ENCODE data around the gene FMNL2. TPM values are rescaled to one million over a fixed set of nuclear protein-coding genes. Genes with fewer than 3 reads are reported as not detected.

Gene FMNL2
- total RNA-seq, 1 experiment from 2014 or later = 33.6 TPM

DNA sequence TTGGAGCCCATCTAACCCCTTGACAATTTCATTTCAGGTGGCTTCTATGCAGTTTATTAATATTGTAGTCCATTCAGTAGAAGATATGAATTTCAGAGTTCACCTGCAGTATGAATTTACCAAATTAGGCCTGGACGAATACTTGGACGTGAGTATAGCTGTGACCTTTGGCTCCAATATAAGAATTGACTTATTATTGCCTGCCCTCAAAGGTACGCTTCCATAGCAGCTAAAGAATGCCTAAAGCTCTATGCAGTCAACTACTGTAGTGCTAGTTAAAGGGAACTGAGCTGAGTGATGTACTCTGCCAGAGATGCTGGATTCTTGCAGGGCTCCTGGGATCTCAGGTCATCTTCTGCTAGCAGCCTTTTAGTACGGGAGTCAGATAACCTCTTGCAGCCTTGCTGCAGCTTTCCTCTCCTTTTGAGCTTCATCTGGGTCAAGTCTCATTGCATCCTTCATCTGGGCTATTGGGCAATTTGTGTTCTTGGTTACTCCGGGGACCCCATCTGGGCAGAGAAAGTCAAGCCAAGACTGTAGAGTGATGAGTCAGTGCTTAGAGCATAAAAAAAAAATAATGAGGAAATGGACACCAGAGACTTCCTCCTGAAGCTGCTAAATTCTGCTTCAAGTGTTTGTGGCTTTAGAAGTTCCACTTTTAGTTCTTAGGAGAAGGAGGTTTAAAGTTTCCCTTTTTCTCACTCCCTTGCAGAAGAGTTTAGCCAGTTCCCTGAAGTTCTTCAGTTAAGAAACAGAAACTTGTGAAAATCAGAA is 276.7 kb downstream of the FMNL2 start:
- H3K36me3 Mint-ChIP-seq (ENCODE audit: insufficient read depth in 1 of 3, low read depth in 3 of 3) = peaks cover 11 to 39% (median 34%) of the 10 kb centered on the region in 3 experiments; a peak in 6 of 7 replicates
- Histone ChIP-seq H2AK5ac (ENCODE audit: insufficient read length, low read length) (no peak overlapping the region), H2AFZ (ENCODE audit: low read length) (no peak overlapping the region), H2BK120ac (ENCODE audit: low read depth, low read length, poor library complexity, severe bottlenecking) (no peak overlapping the region), H2BK15ac (ENCODE audit: low read depth, low read length) (no peak overlapping the region), H4K91ac (ENCODE audit: insufficient read length, low read depth, low read length) (no peak overlapping the region), H3K18ac (ENCODE audit: insufficient read length, low read depth, low read length) (no peak overlapping the region), H3K4me2 (ENCODE audit: insufficient read depth, insufficient read length, low read length) (no peak overlapping the region), H3K23ac (ENCODE audit: insufficient read length, low read depth, low read length) (no peak overlapping the region), H3K9ac (ENCODE audit: extremely low read depth, insufficient read length, low read length) (no peak overlapping the region), H3K27ac (ENCODE audit: insufficient read length, low read depth, low read length) (no peak overlapping the region), H3K23me2 (ENCODE audit: insufficient read length, low read depth, low read length, poor library complexity, severe bottlenecking) (no peaks in the 10 kb centered on the region), H3K27me3 (ENCODE audit: insufficient read depth, low read length) (no peaks in the 10 kb centered on the region), H3K4ac (ENCODE audit: low read depth, low read length) (no peak overlapping the region), H3K56ac (ENCODE audit: insufficient read length, low read depth, low read length) (no peak overlapping the region), H3K9me3 (ENCODE audit: control insufficient read depth, low read depth, low read length) (no peaks in the 10 kb centered on the region), H4K5ac (ENCODE audit: insufficient read length, low read depth, low read length) (no peak overlapping the region), H3K4me1 (ENCODE audit: insufficient read depth, low read length) (no peaks in the 10 kb centered on the region), H2BK12ac (ENCODE audit: insufficient read length, low read depth, low read length) (no peak overlapping the region), H2BK5ac (ENCODE audit: insufficient read length, low read length) (no peak overlapping the region), H3K79me2 (ENCODE audit: insufficient read depth, low read length) (no peaks in the 10 kb centered on the region), H4K20me1 (ENCODE audit: control insufficient read depth, insufficient read depth, insufficient read length) (no peaks in the 10 kb centered on the region), H4K8ac (replicated peaks; ENCODE audit: insufficient read length, low read depth, low read length) (no peak overlapping the region), H2BK20ac (ENCODE audit: low read depth, low read length, poor library complexity, severe bottlenecking) (no peak overlapping the region), H3T11ph (ENCODE audit: low read length) (no peak overlapping the region), H3K79me1 (ENCODE audit: insufficient read depth, low read depth, low read length, poor library complexity, severe bottlenecking) (no peaks in the 10 kb centered on the region), H3K14ac (ENCODE audit: insufficient read depth, low read length) (no peak overlapping the region)
- no peak overlapping the region for H3K4me3 Mint-ChIP-seq
- no peaks in the 10 kb centered on the region for H3K9me3 Mint-ChIP-seq
- H3K4me1 Mint-ChIP-seq = no peaks in the 10 kb centered on the region
- TF ChIP-seq, protein P1, sequence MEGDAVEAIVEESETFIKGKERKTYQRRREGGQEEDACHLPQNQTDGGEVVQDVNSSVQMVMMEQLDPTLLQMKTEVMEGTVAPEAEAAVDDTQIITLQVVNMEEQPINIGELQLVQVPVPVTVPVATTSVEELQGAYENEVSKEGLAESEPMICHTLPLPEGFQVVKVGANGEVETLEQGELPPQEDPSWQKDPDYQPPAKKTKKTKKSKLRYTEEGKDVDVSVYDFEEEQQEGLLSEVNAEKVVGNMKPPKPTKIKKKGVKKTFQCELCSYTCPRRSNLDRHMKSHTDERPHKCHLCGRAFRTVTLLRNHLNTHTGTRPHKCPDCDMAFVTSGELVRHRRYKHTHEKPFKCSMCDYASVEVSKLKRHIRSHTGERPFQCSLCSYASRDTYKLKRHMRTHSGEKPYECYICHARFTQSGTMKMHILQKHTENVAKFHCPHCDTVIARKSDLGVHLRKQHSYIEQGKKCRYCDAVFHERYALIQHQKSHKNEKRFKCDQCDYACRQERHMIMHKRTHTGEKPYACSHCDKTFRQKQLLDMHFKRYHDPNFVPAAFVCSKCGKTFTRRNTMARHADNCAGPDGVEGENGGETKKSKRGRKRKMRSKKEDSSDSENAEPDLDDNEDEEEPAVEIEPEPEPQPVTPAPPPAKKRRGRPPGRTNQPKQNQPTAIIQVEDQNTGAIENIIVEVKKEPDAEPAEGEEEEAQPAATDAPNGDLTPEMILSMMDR (conservative IDR thresholded peaks at IDR 0.05) = no peak
- peak overlapping the region in 2 of 3 experiments; percentile 55 to 63; a peak in 3 of 7 replicates for H3K27ac Mint-ChIP-seq
- WGBS (ENCODE audit: extremely low coverage, insufficient read length, low lambda C conversion rate) = no CpG with 5 or more reads among the region's 5 CpGs
- H3K27me3 Mint-ChIP-seq (ENCODE audit: low read depth) = no peaks in the 10 kb centered on the region
- no peak for DNase-seq

Measured in H9 (cell line).